HG03575 (cell line): ENCODE data around the gene MED17.
"Not testable (repeated sequence)": the region's sequence is repeated elsewhere in the genome, so short reads cannot be mapped to it uniquely, and the experiment has no call there.

Experiments
- ATAC-seq: cut with Tn5 transposase; IDR thresholded peaks from one replicate; pipeline ENCODE4 v1.9.1; 2021; ENCODE audit not compliant: unreplicated experiment, insufficient number of reproducible peaks, low FRiP score; ENCODE audit errors: extremely low read depth

MED17 gene, protein sequence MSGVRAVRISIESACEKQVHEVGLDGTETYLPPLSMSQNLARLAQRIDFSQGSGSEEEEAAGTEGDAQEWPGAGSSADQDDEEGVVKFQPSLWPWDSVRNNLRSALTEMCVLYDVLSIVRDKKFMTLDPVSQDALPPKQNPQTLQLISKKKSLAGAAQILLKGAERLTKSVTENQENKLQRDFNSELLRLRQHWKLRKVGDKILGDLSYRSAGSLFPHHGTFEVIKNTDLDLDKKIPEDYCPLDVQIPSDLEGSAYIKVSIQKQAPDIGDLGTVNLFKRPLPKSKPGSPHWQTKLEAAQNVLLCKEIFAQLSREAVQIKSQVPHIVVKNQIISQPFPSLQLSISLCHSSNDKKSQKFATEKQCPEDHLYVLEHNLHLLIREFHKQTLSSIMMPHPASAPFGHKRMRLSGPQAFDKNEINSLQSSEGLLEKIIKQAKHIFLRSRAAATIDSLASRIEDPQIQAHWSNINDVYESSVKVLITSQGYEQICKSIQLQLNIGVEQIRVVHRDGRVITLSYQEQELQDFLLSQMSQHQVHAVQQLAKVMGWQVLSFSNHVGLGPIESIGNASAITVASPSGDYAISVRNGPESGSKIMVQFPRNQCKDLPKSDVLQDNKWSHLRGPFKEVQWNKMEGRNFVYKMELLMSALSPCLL

DNA sequence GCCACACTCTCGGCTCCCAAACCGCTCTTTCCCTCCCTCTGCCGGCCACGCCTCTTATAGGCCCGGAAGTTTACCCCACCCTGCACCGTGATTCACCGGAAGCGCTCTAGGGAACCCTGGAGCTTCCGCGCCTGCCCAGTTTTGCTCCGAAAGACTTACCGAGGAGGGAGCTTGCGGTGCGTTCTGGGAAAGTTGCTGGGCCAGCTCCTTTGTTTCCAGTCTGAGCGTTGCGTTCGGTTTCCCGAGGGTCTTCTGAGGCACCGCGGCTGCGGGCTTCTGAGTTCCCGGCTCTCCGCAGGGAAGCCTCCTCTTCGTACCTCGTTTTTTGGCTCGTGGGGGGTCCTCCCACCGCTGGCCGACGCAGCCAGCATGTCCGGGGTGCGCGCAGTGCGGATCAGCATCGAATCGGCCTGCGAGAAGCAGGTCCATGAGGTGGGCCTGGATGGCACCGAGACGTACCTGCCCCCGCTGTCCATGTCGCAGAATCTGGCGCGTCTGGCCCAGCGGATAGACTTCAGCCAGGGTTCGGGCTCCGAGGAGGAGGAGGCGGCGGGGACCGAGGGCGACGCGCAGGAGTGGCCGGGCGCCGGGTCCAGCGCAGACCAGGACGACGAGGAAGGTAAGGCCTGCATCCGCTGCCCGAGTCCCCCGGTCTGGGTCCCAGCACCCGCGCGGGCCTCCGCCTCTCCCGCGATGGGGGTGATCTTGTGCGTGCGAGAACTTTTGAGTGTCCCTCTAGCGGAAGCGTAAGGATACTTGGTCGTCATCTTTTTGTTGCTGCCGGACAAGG, at the start of gene MED17:
Gene MED17 (plus strand): TSS at position 138 of the 790 bp plus-strand sequence. CDS start 232 bp downstream, at position 370.
- peak; percentile 91 for ATAC-seq

DNA sequence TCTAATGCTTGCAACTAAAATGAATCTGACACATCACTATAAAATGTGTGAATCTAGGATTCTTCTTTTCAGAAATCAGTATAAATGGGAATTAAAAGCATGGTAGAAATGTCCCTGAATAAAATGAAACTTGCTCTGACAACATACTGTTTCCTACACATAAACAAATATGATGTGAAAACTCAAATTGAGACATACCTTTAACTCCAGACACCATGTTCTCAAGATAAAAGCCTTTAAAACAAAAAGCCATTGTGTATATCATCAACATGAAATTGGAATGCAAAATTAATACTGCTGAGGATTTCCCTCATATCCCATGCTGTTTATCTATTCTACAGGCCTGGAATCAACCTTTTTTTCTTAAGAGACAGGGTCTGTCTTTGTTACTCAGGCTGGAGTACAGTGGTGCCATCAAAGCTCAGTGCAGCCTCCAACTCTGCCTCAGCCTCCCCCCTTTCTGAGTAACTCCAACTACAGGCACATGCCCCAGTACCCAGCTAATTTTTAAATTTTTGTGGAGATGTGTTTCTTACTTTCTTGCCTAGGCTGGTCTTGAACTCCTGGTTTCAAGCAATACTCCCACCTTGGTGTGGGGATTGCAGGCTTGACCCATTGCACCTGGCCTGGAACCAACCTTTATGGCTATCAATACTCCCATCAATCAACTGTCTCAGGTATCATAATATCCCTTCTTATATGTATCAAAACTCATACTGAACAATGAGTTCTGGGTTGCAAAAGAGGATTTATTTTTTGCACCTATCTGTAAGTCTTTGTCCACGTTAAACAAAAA, 49.5 kb upstream of the MED17 start:
- no peak for ATAC-seq

DNA sequence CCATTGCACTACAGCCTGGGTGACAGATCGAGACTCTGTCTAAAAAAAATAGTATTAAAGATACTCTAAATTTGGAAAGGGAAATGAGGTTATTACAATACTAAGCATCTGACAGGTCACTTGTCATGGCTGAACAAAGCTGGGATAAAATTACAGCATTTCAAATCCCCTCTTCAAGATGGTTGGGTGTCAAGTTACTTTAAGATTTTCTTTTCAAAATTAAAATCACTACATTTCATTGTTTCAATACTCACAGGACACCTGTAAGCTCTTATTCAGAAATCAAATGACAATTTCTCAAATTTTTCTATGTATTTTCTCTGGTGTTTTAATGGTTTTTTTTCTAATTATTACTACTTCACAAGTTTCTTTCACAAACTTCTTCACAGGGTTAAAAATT, 48.5 kb upstream of the MED17 start:
- ATAC-seq, result no peak

DNA sequence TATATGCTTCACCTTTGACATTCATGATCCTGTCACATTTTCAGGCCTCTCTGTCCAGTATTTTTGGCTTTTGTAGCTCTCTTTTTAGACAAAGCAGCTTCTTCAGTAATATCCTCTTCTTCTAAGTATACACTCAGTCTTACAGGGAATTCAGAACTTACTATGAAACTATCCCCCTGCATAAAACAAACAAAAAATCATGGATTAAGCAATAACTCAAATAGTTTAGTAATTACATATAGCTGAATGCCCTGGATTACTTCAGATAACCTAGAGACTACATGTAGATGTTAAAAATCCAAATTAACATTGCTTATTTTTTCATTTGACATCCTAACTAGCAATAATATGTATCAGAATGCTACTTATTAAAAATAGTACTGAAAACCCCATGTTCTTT, 48.0 kb upstream of the MED17 start:
- no peak for ATAC-seq

DNA sequence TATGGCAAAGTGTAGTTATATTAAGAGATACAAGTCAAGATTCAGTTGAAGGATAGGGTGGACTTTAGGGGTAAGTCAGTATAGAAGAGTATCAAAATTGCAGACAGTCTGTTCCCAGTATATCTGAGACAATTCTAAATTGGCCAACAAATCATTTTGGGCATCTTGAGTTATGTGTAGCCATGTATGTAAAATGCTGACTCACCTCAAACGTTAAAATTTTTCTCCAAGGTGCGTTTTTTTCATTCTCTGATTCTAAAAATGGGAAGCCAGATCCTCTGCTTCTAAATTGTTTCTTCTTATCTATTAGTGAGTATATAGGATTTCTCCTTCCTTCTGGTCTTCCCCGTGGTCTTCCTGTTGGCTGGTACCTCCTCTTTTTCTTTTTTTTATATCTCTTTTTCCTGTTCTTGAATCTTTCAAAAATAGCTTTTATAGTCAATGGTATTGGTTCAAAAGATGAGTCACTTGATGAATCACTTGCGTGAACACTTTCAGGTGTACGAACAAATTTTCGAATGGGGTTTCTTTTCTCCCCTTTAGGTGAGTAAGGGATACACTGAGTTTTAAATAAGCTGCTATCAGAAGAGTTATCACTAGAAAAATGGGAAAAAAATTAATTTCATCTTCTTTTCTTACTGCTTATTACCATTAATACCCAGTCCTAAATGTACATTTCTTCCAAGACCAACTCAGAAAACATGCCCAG, 46.0 kb upstream of the MED17 start:
- no peak for ATAC-seq

DNA sequence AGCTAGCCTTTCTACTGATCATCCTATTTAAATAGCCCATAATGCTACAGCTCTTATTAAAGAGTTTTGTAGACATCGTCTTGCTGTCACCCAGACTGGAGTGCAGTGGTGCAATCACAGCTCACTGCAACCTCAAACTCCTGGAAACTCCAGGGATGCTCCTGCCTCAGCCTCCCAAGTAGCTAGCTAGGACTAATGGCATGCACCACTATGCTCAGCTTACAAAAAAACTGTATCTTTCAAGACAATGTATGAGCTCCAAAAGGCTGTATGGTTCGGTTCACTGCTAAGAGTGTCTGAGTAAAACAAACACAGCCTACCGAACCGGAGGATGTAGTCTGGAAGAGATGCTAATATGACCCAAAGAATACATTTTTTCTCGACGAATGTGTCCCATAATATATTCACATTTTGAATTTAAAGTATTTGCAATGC, 45.4 kb upstream of the MED17 start:
- no peak for ATAC-seq

DNA sequence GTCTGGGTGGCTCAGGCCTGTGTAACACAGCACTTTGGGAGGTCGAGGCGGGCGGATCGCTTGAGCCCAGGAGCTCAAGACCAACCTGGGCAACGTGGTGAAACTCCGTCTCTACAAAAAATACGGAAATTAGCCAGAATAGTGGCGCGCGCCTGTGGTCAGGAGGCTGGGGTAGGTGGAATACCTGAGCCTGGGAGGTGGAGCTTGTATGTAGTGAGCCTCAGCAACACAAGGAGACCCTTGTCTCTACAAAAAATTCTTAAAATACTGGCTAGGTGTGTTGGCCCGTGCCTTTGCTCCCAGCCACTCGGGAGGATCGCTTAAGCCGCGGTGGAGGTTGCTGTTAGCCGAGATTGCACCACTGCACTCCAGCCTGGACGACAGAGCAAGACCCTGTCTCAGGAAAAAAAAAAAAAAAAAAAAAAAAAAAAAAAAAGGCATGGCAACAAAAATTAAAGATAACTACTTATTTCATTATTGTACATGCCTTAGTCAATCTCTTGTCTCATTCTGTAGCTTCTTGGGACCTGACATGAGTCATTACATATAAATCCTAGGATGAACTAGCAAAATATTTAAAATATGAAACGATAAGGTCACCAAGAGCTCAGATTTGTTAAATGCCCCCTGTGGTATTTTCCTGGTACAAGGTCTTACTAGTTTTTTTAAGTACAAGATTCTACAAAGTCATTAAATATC, 43.9 kb upstream of the MED17 start:
- ATAC-seq, result no peak

DNA sequence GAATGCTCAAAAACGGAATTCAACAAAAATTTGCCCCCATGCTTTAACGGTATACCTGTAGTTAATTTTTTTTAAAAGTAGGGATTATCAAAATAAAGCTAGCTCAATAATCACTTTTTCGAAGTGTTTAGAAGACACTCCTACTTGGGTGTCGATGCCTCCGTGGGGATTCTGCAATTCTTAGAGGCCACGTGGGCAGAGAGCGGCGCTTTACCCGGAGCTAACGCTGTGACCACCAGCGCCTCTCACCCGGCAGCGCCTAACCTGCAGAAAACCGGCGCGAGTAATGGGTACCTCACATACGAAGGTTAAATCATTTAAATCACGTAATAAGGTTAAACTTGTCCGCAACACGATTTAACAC, 43.4 kb upstream of the MED17 start:
- ATAC-seq, result no peak

DNA sequence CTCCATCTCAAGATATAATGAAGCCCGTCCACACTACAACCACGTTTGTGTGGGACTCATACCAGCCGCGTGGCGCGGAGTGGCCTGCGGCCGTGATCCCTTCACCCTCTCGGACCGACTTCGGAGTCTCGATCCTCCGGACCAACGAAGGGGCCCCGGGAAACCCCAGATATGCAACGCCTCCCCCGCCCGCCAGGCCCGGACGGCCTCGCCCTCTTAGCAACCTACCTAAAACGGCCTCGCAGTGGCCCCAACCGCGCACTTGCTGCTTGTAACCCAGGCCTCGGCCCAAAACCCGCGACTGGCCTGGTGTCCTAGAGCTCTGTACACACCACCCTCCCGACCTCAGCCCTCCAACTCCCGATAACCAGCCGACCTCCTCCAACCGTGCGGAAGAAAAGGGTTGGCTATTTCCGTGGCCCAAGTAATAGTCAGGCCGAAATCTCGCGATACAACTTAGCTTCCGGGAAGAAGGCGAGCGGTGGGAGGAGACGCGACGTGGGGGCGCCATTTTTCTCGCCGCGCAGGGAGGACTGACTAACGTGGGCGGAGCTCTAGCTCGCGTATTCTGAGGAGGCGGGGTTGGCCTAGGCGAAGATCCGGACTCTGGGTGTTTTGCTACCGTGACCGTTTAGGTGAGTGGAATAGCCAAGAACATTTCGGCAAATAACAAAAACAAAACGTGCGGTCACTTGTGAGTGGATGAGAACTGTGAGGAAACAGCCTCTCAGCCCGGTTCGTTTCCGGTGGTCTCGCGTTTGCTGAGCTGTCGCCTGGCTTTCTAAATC, 42.8 kb upstream of the MED17 start, which contains the start of the genes C11orf54 and TAF1D:
Gene C11orf54 (plus strand): TSS at position 579 of the 788 bp plus-strand sequence. CDS start 5,722 bp downstream, outside the sequence.
Gene TAF1D (minus strand): TSS at position 402 of the 788 bp plus-strand sequence. CDS start 2,191 bp downstream, outside the sequence.
- peak; percentile 72 for ATAC-seq

DNA sequence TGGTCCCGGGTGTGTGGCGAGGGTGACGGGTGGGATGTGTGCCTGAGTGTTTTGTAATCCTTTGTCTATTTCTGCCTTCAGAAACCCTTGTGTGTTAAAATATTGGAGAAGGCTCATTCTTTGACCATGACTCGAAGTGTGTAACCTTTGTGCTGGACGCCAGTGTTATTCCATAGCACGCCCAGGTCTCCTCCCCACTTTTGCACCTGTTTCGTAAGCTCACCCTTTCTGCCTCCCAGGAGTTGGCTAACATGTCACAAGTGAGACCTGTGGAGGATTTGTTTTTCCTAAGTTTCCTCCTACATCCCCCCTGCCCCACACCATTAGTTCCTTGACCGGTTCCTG, 42.2 kb upstream of the MED17 start:
- no peak for ATAC-seq

DNA sequence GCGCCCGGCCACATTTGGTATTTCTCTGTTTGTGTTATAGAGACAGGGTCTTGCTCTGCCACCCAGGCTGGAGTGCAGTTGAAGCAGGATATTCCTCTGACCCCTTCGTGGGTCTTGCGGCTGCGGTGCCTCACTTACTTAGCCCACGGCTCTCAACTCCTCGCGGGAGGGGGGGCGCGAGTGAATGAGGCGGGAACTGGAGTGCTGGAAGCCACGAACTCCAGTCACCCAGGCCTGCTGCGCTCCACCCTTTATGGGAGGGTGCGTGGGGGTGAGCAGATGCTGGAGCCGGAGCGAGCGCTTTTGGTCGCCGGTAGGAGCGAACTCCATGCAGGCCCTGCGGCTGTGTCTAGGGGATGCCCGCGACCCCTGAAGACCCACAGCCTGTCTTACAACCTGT, 40.8 kb upstream of the MED17 start:
- no peak for ATAC-seq

DNA sequence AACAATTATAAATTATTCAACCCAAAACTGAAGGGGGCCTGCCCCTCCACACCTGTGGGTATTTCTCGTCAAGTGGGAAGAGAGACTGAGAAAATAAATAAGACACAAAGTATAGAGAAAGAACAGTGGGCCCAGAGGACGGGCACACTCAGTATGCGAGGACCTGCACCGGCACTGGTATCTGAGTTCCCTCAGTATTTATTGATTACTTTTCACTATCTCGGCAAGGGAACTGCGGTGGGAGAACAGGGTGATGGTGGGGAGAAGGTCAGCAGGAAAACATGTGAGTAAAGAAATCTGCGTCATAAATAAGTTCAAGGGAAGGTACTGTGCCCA, 39.4 kb upstream of the MED17 start:
- ATAC-seq, result no peak

DNA sequence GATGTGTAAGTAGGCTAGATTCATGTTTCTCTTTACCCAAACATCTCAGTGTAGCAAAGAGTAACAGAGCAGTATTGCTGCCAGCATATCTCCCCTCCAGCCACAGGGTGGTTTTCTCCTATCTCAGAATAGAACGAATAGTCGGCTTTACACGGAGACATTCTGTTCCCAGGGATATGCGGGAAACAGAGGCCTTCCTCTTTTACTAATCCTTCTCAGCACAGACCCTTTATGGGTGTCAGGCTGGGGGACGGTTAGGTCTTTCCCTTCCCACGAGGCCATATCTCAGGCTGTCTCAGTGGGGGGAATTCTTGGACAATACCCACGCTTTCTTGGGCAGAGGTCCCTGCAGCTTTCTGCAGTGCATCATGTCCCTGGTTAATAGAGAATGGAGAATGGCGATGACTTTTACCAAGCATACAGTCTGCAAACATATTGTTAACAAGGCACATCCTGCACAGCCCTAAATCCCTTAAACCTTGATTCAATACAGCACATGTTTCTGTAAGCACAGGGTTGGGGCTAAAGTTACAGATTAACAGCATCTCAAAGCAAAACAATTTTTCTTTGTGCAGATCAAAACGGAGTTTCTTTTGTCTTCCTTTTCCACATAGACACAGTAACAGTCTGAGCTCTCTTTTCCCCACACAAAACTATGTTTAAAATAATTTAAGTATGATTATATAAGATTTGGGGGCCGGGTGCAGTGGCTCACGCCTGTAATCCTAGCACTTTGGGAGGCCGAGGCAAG, 38.9 kb upstream of the MED17 start:
- ATAC-seq, result not testable (repeated sequence)

DNA sequence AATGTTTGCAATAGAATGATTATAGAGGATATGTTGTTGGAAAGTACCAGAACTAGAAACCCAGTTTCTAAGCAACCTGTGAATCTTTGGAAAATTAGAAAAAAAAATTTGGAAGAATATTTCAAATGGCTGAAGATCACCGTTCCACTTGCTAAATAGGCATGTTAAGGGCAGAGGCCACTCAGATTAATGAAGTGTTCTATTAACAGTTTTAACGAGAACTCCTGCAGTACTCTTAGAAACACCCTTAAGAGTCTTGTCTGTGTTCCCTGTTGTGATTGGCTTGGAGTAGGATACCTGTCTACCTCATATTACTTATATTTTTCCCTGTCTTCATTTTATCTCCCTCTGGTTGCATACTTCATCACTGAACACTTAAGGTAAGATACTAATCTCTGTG, 38.0 kb upstream of the MED17 start:
- no peak for ATAC-seq

DNA sequence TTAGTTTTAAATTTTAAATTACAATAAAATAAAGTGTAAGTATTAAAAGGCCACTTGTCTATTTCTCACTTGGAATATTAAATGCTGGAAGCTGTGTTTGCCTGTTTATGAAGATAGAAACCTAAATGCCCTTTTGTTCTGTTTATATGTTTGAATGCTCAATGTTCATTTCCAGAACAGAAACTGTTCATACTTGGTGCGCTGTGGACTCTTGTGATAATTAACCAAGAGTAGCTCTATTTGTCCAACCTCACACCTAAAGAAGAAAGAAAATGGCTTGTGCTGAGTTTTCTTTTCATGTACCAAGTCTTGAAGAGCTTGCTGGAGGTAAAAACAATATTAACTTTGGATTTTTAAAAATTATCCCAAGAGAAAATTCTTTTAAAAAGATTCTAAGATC, 37.0 kb upstream of the MED17 start:
- peak; percentile 43 for ATAC-seq

DNA sequence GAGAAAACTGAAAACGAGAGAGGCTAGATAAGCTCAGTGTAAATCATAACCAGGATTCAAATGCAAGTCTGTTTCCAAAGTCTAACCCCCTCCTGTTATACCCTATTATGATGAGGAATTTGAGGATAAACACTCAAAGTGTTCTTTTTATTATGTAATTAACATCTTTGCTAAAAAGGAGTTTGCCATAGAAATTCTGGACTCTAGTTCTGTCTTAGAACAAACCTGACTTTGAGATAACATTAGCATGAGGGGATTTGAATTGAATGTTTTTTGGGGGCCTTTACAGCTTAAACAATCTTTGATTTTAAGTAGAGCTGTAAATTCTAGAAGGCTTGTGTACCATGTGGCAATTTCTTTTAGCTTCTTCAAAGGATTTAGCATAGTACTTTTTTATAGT, 33.1 kb upstream of the MED17 start:
- no peak for ATAC-seq

DNA sequence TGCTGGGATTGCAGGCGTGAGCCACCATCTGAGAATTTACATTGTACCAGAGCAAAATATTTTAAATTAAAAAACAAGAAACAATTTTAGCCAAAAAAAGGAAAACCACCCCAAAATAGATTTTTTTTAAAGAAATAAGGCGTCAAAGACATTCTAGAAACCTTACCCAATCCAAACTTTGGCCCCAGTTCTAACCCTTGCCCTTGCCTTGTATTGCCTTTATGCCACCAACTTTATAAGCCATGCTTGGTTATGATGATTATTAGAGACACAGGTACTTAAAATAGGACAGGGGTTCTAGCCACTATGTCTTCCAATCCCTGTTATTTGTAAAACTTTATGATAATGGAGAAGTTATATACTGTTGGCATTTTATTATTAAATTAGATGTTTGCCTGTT, 30.8 kb upstream of the MED17 start:
- no peak for ATAC-seq
